NAMALWA (cell line): ENCODE results near the gene KIAA0930.

Experiments
- DNase-seq: peaks from one replicate; pipeline ENCODE4 v3.0.0-alpha.2; 2015; ENCODE audit warnings: low spot score

The KIAA0930 gene

GRCh38 chr22:45172881-45173585 is 67.7 kb downstream of the KIAA0930 start:
- DNase-seq, result no peak

DNA sequence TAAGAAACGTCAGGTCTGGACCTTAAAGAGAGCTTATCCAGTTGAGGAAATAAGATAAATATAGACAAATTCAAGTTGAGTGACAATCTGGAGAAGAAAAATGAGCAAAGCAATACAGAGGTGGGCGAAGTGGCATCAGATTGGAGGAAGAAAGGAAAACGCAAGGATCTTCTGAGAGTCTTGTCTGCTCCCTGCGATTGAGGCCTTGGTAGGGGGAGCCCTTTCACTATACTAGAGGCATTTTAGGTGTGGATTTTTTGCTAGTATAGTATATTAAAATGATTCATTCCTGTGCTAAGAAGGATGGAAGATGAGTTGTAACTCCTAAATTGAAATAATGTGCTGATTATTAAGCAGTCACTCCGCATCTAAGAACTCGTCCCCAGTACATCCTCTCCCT is 68.9 kb downstream of the KIAA0930 start:
- DNase-seq, result no peak

- no peak for DNase-seq
Observed at GRCh38 chr22:45169591-45170466, 70.9 kb downstream of the KIAA0930 start.

DNA sequence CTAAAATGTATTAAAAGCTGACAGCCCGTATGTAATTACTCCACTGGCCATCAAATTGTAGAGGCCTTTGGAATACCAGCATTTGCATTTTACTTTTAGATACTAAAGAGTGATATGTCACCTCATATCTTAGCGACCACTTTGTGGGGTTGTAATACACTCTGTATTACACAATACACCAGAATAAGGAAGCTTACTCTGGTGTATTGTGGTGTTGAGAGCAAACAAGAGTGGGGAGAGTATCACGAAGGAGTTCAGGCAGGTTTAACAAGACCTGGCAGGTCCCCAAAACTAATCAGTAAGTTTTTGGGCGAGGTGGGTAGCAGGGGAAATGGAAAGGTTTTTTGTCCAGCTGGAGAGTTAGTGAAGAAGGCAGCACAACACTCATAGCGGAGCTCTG is 73.8 kb downstream of the KIAA0930 start:
- no peak for DNase-seq

DNA sequence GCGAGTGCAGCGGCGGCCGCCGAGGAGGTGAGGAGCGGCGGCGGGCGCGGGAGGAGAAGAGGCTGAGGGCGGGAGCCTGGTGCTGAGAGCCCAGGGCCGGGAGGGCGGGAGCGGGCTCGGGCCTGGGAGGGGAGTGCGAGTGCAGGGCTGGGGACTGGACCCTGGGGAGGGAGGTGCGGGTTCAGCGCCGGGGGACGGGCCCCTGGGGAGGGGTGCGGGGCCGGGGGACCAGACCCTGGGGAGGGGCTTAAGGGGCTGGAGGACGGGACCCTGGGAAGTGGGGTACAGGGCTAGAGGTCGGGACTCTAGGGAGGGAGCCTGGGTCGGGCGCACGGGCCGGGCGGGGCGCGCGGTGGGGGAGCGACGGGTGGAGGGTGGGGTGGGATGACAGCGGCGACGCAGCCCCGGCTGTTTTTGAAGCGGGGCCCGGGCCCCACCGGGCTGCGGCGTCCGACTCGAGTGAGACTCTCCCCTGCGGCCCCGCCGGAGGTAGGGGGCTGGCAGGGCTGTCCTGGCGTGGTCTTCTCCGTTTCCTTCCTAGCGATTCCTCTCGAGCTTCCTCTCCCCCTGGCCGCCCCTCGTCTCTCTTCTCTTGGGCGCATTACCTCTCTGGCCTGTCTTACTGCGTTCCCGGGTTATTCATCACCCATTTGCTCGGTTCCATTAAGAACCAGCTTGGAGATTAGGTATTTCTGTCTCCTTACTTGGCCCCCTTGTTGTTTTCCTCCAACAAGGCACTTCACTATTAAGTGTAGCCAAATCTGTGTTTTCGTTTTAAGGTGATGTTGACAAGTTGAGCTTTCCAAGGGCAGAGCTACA is 76.2 kb downstream of the KIAA0930 start:
- peak; percentile 37 for DNase-seq

DNA sequence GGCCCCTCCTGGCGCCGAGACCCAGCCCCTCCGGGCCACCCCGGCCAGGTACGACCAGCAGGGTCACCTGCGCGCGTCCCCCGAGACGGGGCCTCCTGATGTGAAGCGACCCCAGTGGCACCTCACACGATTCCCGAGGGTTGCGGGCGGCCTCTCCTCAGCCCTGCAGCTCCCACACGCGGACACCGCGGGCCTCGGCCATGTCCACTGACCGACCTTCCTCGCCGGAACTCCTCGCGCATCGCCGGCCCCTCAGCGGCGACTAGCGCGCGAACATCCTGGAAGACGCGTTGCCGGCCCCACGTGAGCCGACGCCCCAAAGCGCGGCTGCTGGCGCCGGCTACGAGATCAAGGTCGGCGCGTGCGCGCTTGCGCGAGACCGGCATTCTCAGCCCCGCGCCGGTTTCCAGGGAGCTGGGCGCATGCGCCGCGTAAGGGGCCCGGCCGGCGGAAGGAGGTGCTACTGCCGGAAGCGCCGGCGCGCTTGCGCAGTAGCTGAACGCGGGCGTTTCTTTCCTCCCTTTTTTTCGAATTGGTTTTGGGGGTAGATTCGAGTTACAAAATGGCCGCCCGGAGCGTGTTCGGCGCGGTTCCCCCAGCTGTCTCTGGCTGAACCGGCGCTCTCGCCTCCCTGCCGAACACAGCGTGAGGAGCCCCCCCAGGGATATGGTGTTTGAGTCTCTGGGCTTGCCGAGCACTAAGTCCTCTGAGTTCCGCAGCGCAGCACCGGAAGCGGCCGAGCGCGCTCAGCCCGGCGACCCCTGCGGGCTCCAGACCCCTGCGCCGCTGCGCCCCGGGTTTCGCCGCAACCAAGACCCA is 77.0 kb downstream of the KIAA0930 start, which contains the start of gene NUP50:
NUP50 (plus strand) TSS at position 475 of the 819 bp plus-strand sequence. CDS start 4,253 bp downstream, outside the sequence.
- DNase-seq, result peak; percentile 97

- DNase-seq, result peak; percentile 63
Observed at GRCh38 chr22:45163099-45163450, 77.6 kb downstream of the KIAA0930 start.

- DNase-seq, result no peak
Observed at GRCh38 chr22:45162531-45162930, 78.2 kb downstream of the KIAA0930 start.

- no peak for DNase-seq
Observed at GRCh38 chr22:45159652-45160462, 80.8 kb downstream of the KIAA0930 start.

DNA sequence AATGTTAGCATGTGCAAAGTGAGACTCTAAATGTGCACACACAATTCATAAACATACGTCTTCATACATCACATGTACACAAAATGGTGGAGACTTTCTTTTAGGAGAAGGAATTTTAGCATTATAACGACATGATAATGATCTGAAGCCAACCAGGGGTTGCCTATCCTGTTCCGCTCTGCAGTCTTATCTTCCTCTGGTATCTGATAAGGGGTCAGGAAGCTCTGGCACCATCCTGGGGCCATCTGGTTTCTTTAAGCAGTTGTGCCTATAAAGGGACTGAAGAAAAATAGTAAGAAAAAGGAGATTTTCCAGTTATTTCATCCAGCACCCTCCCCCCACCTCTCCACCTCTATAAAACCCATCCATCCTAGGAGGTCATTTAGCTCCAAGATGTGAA is 82.8 kb downstream of the KIAA0930 start:
- no peak for DNase-seq

DNA sequence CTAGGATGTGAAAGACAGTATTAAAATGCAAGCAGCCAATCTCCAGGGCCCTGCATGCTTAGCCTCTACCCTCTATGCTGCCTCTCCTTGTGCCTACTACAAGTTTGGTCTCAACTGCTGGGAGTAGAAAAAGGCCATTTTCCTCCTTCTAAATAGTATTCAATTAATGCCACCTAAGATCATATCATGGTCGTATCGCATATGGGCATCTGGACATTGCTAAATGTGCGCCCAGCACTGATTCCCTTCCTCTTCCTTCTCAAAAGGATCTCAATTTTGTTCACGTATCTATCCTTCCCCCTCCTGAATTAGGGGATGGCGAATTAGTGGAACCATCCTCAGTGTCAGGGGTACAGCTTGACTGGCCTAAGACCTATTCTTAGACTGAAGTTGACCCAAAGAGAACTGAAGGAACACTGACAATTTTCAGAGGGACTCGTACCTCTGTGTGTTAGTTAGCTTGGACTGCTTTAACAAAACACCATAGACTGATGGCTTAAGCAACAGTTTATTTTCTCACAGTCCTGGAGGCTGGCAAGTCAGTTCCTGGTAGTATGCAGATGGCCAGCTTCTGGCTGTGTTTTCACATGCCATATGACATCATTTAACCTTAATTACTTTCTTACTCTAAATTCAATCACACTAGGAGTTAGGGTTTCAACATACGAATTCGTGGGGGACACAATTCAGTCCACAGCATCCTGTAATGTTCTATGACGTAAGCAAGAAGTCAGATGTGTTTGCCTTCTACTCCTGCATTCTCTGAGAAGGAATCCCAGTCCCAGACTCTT is 85.4 kb downstream of the KIAA0930 start:
- DNase-seq, result no peak

DNA sequence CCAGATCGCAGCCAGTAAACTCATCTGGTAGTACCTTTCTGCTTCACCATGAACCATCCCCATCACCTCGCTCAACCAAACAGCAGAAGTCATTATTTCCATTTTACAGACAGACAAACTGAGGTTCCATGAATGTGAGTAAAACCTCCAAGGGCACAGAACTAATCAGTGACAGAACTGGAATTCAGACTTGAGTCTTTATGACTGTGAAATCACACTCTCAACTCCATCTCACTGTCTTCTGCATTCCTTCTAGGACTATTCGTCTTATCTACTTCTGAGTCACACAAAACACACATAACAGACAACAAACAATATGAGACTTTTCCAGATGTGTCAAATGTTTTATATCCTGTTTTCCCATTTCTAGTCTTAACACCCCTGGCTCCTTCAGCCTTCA is 86.3 kb downstream of the KIAA0930 start:
- DNase-seq, result no peak

- DNase-seq, result no peak
Observed at GRCh38 chr22:45151503-45151902, 89.2 kb downstream of the KIAA0930 start.

DNA sequence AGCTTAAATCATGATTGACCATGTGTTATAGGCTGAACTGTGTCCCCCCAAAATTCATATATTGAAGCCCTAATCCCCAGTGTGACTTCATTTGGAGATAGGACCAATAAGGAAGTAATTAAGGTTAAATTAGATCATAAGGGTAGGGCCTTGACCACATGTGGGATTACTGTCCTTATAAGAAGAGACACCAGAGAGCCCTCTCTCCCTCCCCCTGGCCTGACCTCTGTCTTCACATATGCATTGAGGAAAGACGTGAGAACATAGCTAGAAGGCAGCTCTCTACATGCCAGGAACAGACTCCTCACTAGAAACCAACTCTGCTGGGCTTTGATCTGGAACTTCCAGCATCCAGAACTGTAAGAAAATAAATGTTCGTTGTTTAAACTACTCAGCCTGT is 90.6 kb downstream of the KIAA0930 start:
- no peak for DNase-seq

DNA sequence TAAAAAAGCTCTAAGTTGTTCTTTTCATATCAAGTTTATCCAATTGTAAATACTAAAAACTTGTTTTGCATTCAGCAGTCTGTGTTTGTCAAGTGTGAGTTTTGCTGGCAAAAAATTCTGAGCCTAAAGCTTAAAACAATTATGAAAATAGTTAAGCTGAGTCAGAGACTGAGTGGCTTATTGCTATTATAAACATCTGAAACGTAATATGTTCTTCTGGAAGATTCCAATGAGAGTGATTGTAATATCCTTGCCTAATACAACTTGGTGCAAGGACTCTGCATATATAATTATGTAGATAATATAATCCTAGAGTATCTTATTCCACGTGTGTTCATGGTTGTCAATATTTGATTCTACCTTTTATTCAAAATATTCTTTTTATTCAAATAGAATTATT is 91.0 kb downstream of the KIAA0930 start:
- DNase-seq, result no peak

- DNase-seq, result no peak
Observed at GRCh38 chr22:45144916-45145315, 95.8 kb downstream of the KIAA0930 start.

DNA sequence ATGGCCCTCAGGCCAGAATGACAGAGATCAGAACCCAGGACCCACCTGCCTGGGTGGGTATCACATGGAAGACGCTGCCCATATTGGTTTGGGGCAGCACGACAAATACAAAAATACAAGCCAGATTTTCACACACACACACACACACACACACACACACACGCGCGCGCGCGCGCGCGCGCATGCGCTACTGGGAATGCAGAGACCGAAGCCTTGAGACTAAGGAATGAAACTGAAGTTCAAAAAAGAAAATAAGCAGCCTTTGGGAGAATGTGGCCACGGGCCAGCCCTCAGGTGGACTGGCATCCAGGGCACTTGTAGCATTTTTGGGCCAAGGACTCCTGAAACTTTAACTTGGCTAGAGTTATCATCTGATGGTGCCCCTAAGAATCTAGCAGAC is 98.3 kb downstream of the KIAA0930 start:
- no peak for DNase-seq
